GM19438 (cell line): ENCODE data around the gene ZNF83.
A peak's percentile ranks its signal among the peaks of the same experiment; 100 is the strongest.
"Not testable (repeated sequence)": the region's sequence is repeated elsewhere in the genome, so short reads cannot be mapped to it uniquely, and the experiment has no call there.

ENCODE experiments used
- ATAC-seq: cut with Tn5 transposase; IDR thresholded peaks from one replicate; pipeline ENCODE4 v1.9.1; 2021; ENCODE audit warnings: low read depth; ENCODE audit not compliant: unreplicated experiment

The ZNF83 gene

DNA sequence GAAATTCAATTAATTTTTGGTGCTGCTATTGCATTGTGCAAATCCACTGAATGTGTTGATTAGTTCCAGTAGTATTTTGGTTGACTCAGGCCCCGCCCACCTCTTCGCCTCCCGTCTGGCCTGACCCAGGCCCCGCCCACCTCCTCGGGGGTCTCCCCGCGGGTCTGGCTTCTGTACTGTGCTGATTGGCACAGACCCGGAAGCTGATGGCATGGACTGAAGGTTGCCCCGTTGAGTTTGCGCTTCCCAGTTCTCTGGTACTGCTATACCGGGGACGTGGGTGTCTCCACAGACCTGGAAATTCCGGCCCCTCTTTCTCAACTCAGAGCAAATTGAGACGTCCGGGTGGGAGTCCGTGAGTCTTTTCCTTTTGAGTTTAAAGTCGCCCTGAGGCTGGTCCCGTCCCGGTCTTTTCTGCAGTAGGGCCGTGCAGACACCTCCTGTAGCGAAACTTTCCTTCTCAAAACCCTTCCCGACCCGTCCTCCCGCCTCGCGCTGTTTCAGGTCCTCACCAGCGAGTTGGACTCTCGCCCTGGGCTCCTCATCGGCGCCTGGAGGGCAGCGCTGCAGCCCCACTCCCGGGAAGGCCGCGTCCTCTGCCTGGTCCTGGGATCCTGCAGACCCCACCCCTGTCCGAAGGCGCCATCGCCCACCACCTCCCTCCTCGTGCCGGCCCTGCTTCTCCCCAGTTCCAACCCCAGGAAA, 53.3 kb downstream of the ZNF83 start:
- no peak for ATAC-seq

DNA sequence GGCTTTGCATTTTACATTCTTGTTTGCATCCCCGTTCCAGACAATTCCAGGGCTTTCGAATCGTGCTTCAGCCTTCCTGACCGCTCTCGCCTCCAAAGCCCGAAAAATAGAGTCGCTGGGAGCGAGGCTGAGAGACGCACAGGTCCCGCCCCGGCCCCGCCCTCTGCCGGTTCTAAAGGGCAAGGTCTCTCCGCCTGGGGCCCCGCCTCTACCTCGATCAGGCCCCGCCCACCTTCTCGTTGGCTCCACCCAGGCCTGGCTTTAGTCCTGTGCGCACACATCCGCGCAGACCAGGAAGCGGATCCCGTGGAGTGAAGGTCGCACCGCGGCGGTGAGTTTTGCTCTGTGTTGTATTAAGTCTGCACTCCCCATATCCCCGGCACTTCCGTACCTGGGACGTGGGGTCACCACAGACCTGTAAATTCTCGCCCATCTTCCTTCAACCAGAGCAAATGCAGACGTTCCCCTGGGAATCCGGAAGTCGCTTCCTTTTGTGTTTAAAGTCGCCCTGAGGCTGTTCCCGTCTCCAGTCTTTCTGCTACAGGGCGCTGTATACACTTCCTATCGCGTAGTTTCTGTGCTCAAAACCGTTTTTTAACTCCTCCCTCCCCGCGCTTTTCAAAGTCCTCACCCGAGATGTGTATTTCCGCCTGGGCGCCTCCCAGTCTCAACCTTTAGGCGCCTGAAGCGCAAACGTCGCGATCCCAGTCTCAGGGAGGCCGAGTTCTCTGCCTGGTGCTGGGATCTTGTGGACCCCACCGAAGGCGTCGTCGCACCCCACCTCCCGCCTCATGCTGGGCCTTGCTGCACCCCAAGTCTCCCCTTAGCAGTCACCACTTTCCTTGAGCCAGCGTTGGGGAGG, 67.9 kb downstream of the ZNF83 start, which contains the start of gene ZNF701:
ZNF701 (plus strand) TSS at position 288 of the 862 bp plus-strand sequence. CDS start 3,861 bp downstream, outside the sequence.
- ATAC-seq, result peak; percentile 89

DNA sequence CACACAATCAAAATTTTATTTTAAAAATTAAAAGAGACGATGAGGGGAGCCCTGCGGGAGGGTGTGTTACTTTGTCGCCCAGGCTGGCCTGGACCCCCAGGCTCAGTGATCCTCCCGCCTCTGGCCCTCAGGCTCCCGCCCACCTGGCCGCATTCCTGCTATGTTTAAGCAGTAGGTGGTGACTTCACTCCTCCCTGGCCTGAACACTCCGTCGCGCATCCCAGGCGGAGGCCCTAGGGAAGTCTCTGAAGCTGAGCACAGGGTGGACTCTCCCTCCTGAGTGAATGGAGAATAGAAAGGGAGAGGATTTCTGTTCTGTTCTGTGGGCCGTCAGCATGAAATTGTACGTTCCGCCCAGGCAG, 68.5 kb downstream of the ZNF83 start:
- not testable (repeated sequence) for ATAC-seq

DNA sequence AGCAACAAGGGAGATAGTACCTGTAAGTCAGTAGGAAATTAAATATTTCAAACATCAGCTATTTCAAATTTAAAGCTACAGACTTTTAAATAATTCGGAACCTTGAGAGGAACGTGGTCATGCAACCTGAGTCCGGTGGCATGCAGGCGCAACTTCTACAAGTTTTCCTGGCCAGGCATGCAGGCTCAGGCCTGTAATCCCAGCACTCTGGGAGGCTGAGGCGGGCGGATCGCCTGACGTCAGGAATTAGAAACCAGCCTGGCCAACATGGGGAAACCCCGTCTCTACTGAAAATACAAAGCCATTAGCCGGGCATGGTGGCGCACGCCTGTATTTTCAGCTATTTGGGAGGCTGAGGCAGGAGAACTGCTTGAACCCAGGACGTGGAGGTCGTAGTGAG, 70.2 kb downstream of the ZNF83 start:
- ATAC-seq, result no peak

DNA sequence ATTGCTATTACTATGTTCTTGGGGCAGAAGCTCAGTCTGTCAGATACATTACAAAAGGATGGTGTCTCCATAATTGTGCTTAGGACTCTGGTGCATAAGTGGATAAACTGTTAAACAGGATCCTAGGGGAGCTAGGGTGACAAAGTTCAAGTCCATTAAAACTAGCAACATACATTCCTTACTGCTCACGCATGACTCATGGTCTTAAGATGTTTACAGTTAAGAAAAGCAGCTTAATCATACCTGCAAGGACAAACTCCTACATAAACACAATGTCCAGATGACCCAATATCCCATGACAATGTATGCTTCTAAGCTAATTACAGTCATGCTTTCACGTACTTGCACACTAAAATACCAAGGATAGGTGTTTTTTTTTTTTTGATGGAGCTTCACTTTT, 71.6 kb downstream of the ZNF83 start:
- no peak for ATAC-seq

DNA sequence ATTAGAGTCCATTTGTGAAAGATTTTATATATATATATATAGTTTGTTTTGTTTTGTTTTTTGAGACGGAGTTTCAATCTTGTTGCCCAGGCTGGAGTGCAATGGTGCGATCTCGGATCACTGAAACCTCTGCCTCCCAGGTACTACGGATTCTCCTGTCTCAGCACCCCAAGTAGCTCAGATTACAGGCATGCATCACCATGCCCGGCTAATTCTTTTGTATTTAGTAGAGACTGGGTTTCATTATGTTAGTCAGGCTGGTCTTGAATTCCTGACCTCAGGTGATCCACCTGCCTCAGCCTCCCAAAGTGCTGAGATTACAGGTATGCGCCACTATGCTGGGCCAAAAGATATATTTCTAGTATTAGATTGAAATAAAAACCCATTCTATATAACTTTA, 72.0 kb downstream of the ZNF83 start:
- ATAC-seq, result no peak
